Esophagus mucosa (tissue), 1 donor: ENCODE results near the gene COG2. TPM values are rescaled to one million over a fixed set of nuclear protein-coding genes. Genes with fewer than 3 reads are reported as not detected.
"Not testable (repeated sequence)": the region's sequence is repeated elsewhere in the genome, so short reads cannot be mapped to it uniquely, and the experiment has no call there.

Experiments used
- ATAC-seq: fragments of 200-7000 bp; cut with Tn5 transposase; one replicate; pipeline ENCODE4 v1.9.1; 2020
- total RNA-seq: library from RNA; stranded (reverse); gene quantifications from one replicate; pipeline ENCODE4 v1.2.4, GENCODE V29; 2023
- donor health status: DM: yes; HTN: yes; CAD: no.

COG2 gene
- total RNA-seq, 1 donor from 2014 or later: 16.5 TPM

GRCh38 chr1:230721849-230722522 is 79.7 kb downstream of the COG2 start:
- not testable (repeated sequence) for ATAC-seq

GRCh38 chr1:230725256-230726012 is 83.2 kb downstream of the COG2 start:
- no peak for ATAC-seq

- no peak for ATAC-seq
These were observed 86.6 kb downstream of the COG2 start for GRCh38 chr1:230728710-230729392.

- no peak for ATAC-seq
These were observed 88.7 kb downstream of the COG2 start for GRCh38 chr1:230730977-230731376.

GRCh38 chr1:230735447-230735846 is 93.2 kb downstream of the COG2 start:
- peak; percentile 87 for ATAC-seq

- ATAC-seq: no peak
These were observed 95.5 kb downstream of the COG2 start for GRCh38 chr1:230737622-230738262.

- no peak for ATAC-seq
These were observed 97.4 kb downstream of the COG2 start for GRCh38 chr1:230739564-230740290.

Other genes starting within 250 kb of the COG2 start
- 6.4 TPM for gene PGBD5, start 216.1 kb upstream of the COG2 start, total RNA-seq
- gene AGT, start 71.6 kb downstream of the COG2 start, total RNA-seq: 0.12 TPM
- not detected for gene CAPN9, start 104.9 kb downstream of the COG2 start, total RNA-seq
- 15.1 TPM for gene C1orf198, start 226.0 kb downstream of the COG2 start, total RNA-seq